ENCODE data around the gene SERPINB7.

- TF ChIP-seq GABPA (IDR thresholded peaks at IDR 0.05; ENCODE audit: borderline replicate concordance, insufficient read depth, low read length) = no peak
- no peak for TF ChIP-seq POLR2AphosphoS5 (IDR thresholded peaks at IDR 0.05; ENCODE audit: low read depth, low read length)
- TF ChIP-seq CTCF (IDR thresholded peaks at IDR 0.05; ENCODE audit: control extremely low read depth in 1 of 3, insufficient read depth in 1 of 3, low read depth in 1 of 3, low read length in 3 of 3) = peak in 2 of 3 experiments; percentile 45 to 48; a peak in 2 of 4 replicates
- no peak for TF ChIP-seq EZH2 (IDR thresholded peaks at IDR 0.05; ENCODE audit: low read depth, low read length, severe bottlenecking)
- peak; percentile 75 to 77 for TF ChIP-seq RAD21 (IDR thresholded peaks at IDR 0.05 in 1 of 2, conservative IDR thresholded peaks at IDR 0.05 in 1 of 2; ENCODE audit: low read depth in 2 of 2, low read length in 2 of 2)
- TF ChIP-seq JUND (IDR thresholded peaks at IDR 0.05; ENCODE audit: low read length) = no peak
- no peak for TF ChIP-seq SUZ12 (IDR thresholded peaks at IDR 0.05; ENCODE audit: low read length)
- TF ChIP-seq HDAC6 (IDR thresholded peaks at IDR 0.05; ENCODE audit: low read depth, low read length) = no peak
These were observed 69.0 kb downstream of the SERPINB7 start for GRCh38 chr18:63844254-63844653.

Data from H1 (cell line).